8988T (cell line): ENCODE results near the gene TRMT1L.

ENCODE experiments used
- DNase-seq: peaks from one replicate; pipeline ENCODE4 v3.0.0; 2011

Gene TRMT1L

DNA sequence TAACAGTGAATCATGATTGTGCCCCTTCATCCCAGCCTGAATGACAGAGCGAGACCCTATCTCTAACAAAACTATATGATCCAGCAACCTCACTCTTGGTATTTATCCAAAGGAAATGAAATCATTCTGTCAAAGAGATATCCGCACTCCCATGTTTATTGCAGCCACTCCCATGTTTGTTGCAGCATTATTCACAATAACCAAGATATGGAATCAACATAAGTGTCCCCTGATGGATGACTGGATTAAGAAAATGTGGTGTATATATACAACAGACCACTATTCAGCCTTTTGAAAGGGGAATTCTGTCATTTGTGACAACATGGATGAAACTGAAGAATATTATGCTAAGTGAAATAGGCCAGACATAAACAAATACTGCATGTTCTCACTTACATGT, 44.4 kb downstream of the TRMT1L start:
- no peak for DNase-seq

DNA sequence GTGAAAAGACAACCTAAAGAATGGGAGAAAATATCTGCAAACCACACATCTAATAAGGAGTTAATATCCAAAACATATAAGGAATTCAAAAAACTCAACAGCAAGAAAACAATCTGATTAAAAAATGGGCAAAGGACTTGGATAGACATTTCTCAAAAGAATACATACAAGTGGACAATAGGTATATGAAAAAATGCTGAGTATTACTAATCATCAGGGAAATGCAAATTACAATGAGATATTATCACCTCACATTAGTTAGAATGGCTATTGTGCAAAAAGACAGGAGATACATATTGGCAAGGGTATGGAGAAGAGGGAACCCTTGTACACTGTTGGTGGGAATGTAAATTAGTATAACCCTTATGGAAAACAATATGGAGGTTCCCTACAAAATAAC, 44.9 kb downstream of the TRMT1L start:
- DNase-seq, result no peak

DNA sequence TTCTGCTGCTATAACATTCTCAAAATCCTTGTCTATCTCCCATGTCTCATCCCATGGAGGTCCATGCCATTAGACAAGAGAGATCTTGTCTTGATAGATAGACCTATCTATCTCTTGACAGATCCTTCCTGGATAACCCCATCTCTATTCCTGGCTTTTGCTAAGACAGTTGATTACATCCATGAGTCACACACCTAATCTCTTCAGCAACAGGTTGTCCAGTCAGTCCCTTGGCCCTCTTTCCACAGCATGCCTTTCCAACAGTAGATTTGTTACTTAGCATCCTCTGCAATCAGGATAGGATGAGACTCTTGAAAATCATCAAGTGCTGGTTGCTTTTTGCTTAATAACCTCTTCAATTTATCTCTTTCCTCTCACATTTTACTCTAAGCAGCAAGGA, 46.6 kb downstream of the TRMT1L start:
- no peak for DNase-seq

DNA sequence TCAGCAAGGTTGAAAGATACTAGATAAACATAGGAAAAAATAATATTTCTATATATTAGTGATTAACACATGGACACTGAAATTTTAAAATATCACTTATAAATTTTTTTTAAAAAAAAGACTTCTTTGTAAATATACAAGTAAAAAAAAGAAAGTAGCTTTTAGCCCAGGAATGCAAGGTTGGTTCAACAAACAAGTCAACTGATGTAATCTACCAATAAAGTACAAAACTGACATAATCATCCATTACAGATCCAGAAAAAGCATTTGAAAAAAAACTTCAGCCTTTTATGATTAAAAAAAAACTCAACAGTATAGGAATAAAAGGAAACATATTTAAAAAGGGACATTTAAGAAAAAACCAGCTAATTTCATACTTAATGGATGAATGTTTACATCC, 48.4 kb downstream of the TRMT1L start:
- no peak for DNase-seq

DNA sequence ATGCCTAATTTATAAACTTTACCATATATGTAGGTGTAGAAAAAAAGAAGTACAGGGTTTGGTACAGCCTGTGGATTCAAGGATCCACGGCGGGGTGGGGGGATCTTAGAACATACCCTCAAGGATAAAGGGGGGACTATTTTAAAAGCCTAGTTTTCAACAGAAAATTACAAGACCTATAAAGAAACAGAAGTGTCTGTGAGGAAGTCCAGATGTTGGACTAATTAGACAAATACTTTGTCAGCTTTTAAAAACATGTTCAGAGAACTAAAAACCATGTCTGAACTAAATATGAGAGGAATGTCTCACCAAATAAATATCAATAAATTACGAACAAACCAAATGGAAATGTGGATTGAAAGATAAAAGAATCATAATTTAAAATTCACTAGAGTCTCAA, 51.6 kb downstream of the TRMT1L start:
- DNase-seq, result no peak

DNA sequence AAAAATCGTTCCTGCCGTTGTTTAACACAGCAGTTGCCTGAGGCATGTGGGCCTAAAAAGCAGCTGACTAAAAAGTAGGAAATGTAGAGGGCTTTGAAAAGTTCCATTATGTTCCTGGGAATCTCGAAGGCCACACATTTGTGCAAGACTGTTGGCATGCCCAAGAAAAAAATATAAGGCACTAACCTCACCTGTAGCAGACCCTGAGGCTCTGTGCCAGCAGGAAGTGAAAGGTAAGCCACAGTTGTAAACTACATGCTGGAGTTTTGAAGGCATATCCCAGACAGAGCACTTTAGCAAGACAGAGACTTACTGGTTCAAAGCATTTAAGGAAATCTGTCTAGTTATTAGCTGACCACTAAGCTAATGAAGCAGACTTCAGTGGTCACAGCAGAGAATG, 52.7 kb downstream of the TRMT1L start:
- no peak for DNase-seq

DNA sequence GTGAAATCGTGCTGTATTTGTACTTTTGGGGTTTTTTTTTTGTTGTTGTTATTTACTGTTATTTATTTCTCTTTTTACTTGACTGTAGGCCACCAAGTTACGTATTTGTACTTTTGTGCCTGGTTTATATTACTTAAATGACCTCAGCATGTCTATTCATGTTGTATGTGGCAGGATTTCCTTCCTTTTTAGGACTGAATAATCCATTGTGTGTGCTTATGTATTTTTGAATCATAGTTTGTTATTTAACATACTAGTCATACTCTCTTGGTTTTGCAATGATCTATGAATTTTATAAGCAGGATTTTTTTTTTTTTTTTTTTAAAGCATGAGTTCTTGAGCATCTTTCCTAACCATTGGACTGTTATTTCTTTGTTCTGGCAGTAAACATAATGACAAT, 60.2 kb downstream of the TRMT1L start:
- no peak for DNase-seq

DNA sequence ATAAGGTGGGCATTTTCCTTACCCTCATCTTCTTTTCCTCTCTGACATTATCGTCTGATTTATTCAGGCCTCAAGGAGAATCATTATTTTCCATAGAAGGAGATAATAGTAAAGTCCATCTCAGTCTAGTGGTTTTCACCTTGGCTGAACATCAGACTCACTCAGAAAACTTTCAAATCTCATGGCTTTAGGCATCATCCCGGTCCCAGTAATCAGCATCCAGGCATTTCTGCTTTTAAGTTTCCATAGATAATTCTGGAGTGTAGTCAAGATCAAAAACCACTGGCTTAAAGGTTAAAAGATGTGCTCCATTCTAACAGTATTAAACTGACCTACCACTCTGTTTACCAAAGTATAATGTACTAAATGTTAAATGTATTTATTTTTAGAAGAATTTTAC, 62.0 kb downstream of the TRMT1L start:
- no peak for DNase-seq

DNA sequence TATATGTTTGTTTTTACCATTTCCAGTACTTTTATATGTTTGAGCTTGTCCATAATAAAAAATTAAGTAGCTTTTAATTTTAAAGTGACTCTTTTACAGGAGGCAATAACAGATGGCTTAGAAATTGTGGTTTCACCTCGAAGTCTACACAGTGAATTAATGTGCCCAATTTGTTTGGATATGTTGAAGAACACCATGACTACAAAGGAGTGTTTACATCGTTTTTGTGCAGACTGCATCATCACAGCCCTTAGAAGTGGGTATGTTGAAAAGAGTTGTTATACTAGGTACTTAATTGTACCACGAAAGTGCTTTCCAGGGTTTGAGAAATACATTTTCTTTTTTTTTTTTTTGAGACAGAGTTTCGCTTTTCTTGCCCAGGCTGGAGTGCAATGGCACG, 65.3 kb downstream of the TRMT1L start:
- DNase-seq, result no peak

DNA sequence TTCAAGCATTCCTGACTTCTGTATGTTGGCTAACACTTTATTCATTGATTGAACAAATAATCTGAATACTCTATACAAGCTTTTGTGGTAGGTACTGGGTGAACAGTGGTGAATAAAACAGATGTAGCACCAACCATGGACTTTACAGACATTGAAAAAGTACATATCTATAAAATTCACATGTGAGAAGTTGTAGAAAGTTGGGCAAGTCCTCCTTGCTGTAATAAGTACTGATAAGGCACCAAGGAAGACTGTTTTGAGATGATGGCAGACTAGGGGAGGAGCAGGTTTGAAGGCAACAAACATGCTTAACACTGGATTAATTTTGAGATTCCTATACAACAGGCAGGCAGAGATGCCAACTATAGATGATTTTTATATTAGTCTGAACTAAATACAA, 69.0 kb downstream of the TRMT1L start:
- no peak for DNase-seq

DNA sequence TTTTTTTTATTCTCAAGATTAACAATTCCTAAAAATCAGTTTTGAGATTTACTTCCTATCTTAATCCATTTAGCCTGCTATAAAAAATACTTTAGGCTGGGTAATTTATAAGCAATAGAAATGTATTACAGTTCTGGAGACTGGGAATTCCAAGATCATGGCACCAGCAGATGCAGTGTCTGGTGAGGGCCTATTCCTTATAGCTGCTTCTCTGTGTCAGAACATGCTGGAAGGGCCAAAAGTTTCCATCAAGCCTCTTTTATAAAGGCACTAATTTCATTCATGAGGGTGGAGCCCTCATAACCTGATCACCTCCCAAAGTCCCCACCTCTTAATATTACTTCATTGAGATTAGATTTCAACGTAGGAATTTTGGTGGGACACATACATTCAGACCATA, 69.7 kb downstream of the TRMT1L start:
- no peak for DNase-seq

DNA sequence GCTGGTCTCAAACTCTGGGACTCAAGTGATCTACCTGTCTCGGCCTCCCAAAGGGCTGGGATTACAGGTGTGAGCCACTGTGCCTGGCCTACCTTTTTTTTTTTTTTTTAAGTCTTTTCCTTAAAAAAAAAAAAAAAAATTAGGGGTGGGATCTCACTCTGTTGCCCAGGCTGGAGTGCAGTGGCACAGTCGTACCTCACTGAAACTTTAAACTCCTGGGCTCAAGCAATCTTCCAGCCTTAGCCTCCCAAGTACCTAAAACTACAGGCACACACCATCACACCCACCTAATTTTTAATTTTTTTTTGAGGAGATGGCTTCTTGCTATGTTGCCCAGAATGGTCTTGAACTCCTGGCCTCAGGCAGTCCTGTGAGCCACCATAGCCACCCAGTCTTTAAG, 72.9 kb downstream of the TRMT1L start:
- no peak for DNase-seq

DNA sequence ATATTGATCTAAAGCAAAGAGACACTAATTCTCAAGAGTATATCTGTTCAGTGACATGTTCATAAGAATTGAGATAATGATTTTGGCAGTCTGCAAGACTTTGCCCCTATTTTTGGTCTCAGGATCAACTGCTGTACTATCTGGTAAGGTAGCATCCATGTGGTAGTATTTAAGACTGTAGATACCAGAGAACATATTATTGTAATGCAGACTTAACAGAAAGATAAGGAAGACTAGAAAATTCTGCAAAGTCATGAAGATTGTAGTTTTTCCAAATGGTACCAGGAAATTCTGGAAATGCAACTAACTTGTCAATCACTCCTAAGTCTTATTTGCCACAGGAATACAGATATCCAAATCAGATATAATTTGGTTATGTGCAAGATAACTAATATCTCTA, 76.3 kb downstream of the TRMT1L start:
- DNase-seq, result no peak

DNA sequence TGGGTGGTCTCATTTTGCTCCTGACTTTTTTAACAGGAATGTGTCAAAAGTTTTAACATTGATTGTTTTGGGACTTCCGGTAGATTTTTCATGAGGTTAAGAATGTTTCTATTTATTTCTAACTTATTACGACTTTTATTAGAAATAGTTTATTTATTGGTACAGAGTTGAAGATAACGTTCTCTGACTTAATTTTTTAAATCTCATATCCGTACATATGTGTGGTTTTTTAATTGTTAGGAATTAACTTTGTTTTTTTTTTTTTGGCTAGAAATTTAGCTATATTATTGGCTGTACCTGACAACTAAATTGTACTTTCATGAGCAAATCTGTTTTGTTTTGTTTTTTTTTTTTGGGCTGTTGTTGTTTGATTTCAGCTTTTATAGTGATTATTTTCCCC, 79.4 kb downstream of the TRMT1L start:
- DNase-seq, result no peak

DNA sequence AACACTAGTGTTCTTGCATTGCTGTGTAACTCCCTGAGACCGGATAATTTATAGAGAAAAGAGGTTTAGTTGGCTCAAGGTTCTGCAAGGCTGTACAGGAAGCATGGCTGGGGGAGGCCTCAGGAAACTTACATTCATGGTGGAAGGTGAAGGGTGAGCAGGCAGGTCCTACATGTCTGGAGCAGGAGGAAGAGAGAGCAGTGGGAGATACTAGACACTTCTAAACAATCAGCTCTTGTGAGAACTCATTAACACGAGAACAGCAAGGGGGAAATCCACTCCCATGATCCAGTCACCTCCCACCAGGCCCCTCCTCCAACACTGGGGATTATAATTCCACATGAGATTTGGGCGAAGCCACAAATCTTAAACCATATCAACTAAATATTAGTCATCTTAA, 81.3 kb downstream of the TRMT1L start:
- no peak for DNase-seq

DNA sequence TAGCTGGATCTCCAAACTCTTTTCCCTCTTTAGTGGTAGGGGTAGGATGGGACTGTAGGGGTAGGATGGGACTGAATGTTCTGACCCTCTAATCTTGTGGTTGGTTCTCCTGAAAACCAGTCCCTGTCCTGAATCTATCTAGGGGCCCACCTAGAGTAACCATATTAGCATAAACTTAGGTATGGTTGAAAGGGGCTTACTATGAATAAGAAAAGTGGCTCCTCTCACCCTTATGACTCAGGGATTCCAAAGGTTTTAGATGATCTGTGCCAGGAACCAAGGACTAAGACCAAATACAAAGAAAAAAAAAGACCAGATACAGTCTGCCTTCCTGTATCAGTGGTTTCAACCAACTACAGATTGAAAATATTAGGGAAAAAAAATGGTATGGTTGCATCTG, 82.4 kb downstream of the TRMT1L start:
- DNase-seq, result no peak

DNA sequence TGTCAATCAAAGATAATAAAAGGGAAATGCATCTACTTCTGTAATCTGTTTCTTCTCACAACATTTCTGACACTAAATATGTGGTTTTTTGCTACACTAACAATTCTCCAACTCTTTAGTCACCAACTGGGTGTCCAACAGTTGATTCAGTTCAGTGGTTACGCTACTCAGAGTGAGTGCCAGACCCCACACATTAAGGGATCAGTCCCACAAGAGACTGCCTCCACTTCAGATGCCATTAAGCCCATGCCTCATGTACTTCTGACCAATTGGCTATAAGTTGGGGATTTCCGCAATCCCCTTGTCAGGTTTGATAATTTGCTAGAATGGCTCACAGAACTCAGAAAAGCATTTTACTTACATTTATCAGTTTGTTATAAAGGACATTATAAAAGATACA, 83.0 kb downstream of the TRMT1L start:
- DNase-seq, result no peak

DNA sequence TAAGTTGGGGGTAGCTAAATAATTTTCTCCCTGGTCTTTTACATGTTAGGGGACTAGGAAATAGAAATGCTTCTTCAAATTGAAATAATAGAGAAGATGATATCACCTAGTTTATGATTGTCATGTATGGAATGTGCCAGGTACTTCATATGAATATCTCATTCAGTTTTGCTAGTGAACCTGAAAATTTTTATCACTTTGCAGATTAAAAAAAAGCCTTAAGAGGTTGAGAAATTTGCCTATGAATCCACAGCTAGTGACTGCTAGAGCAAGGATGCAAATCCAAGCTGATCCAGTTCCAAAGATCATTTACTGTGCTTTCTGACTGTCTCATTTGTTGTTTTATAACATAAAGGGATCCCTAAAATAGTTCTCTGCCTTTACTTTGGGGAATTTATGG, 86.7 kb downstream of the TRMT1L start:
- DNase-seq, result no peak

DNA sequence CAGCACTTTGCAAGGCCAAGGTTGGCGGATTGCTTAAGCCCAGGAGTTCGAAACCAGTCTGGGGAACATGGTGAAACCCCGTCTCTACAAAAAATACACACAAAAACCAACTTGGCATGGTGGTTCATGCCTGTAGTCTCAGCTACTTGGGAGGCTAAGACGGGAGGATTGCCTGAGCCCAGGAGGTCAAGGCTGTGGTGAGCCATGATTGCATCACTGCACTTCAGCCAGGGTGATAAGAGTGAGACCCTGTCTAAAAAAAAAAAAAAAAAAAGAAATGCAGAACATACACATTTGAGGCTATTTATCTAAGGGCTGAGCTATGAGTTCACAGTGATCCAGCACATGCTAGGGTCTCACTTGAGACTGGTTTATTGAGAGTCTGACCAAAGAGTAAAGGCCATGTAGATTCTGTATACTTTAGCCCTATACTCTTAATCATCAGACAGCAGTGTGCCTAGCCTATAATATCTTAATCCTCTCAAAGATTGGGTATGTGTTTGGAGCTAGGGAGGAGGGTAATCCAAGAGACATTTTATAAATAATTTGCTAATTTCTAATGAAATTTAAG, 87.5 kb downstream of the TRMT1L start:
- DNase-seq, result no peak

DNA sequence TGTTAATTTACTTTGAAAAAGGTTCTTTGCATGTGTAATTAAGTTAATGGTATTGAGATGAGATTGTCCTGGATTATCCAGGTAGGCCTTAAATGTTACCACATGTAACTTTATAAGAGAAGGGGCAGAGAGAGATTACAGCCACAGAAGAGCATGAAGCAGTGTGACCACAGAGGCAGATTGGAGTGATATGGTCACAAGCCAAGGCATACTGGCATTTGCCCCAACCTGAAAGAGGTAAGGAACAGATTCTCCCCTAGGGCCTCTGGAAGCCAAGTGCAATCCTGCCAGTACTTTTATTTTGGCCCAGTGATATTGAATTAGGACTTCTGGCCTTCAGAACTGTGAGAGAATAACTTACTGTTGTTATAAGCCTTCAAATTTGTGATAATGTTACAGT, 88.4 kb downstream of the TRMT1L start:
- DNase-seq, result no peak
